Hepatocyte (in vitro differentiated cells): ENCODE results near the gene NCAM1. TPM values are rescaled to one million over a fixed set of nuclear protein-coding genes. Genes with fewer than 3 reads are reported as not detected.

ENCODE experiments used
- DNase-seq: peaks from one replicate; pipeline ENCODE4 v3.0.0-alpha.2; 2016; ENCODE audit warnings: low spot score
- H2AFZ ChIP-seq: fragments of 200-600 bp; sonication (generic); 2 replicates; pipeline ENCODE4 v1.6.0; 2016; ENCODE audit warnings: antibody characterized with exemption, mild to moderate bottlenecking
- H3K27ac ChIP-seq: fragments of 200-600 bp; sonication (generic); 2 replicates; pipeline ENCODE4 v1.5.1; 2016; ENCODE audit warnings: mild to moderate bottlenecking
- H3K27me3 ChIP-seq: fragments of 200-600 bp; sonication (generic); 2 replicates; pipeline ENCODE4 v1.6.1; 2016
- H3K36me3 ChIP-seq: fragments of 200-600 bp; sonication (generic); replicated peaks from 2 replicates; pipeline ENCODE4 v1.5.1; 2016; ENCODE audit warnings: low read depth; ENCODE audit not compliant: insufficient read depth
- H3K4me1 ChIP-seq: fragments of 200-600 bp; sonication (generic); 2 replicates; pipeline ENCODE4 v1.5.1; 2016; ENCODE audit warnings: mild to moderate bottlenecking, moderate library complexity; ENCODE audit not compliant: insufficient read depth
- H3K4me2 ChIP-seq: fragments of 200-600 bp; sonication (generic); 2 replicates; pipeline ENCODE4 v1.6.0; 2016
- H3K4me3 ChIP-seq: fragments of 200-600 bp; sonication (generic); 2 replicates; pipeline ENCODE4 v1.5.1; 2016; ENCODE audit warnings: mild to moderate bottlenecking
- H3K79me2 ChIP-seq: fragments of 200-600 bp; sonication (generic); 2 replicates; pipeline ENCODE4 v1.6.0; 2017; ENCODE audit warnings: mild to moderate bottlenecking
- H3K9me2 ChIP-seq: fragments of 200-600 bp; sonication (generic); replicated peaks from 2 replicates; pipeline ENCODE4 v1.6.0; 2017; ENCODE audit warnings: mild to moderate bottlenecking; ENCODE audit not compliant: insufficient read depth
- H3K9me3 ChIP-seq: fragments of 200-600 bp; sonication (generic); 2 replicates; pipeline ENCODE4 v1.5.1; 2016; ENCODE audit warnings: low read depth, mild to moderate bottlenecking
- H4K20me1 ChIP-seq: fragments of 200-600 bp; sonication (generic); 2 replicates; pipeline ENCODE4 v1.6.0; 2016; ENCODE audit warnings: mild to moderate bottlenecking; ENCODE audit not compliant: insufficient read depth, poor library complexity, severe bottlenecking
- CTCF ChIP-seq: fragments of 200-600 bp; sonication (generic); IDR thresholded peaks from 2 replicates; pipeline ENCODE4 v1.5.1; 2016; ENCODE audit warnings: antibody characterized with exemption, mild to moderate bottlenecking; ENCODE audit not compliant: poor library complexity
- EZH2 ChIP-seq: fragments of 200-600 bp; sonication (generic); IDR thresholded peaks from 2 replicates; pipeline ENCODE4 v1.6.1; 2016; ENCODE audit warnings: antibody characterized with exemption, mild to moderate bottlenecking, borderline replicate concordance
- EZH2phosphoT487 ChIP-seq: fragments of 200-600 bp; sonication (generic); IDR thresholded peaks from one replicate; pipeline ENCODE4 v1.6.1; 2018; ENCODE audit warnings: antibody characterized with exemption, mild to moderate bottlenecking, low read depth, moderate library complexity; ENCODE audit not compliant: unreplicated experiment, severe bottlenecking
- WGBS: methylation state at CpG from one replicate; pipeline ENCODE4 v1.1.6; 2016; ENCODE audit warnings: low lambda C conversion rate; ENCODE audit errors: missing lambda C conversion rate; 5-methylcytosine and 5-hydroxymethylcytosine counted together
- polyA plus RNA-seq: library from polyadenylated mRNA; unstranded; fragments of >200 nt; fragmentation: Nextera tagmentation; extraction: Ambion mirVana; gene quantifications from 2 replicates; pipeline ENCODE4 v1.2.1, GENCODE V29; 2016
- total RNA-seq: library from RNA; depleted of rRNA; stranded (reverse); fragments of >200 nt; gene quantifications from 2 replicates; pipeline ENCODE4 v1.2.3, GENCODE V29; 2014

Gene NCAM1
- total and polyA plus RNA-seq, 2 experiments from 2014 or later = 12.4 to 27.2 TPM

GRCh38 chr11:113006896-113007445 is 45.8 kb downstream of the NCAM1 start:
- H3K27me3 ChIP-seq = no peaks in the 10 kb centered on the region
- no peak for TF ChIP-seq CTCF
- TF ChIP-seq EZH2phosphoT487 = no peak
- no peak for TF ChIP-seq EZH2
- no peak overlapping the region for H2AFZ ChIP-seq
- H4K20me1 ChIP-seq = no peaks in the 10 kb centered on the region
- no peaks in the 10 kb centered on the region for H3K79me2 ChIP-seq
- H3K9me3 ChIP-seq = no peaks in the 10 kb centered on the region
- no peak overlapping the region for H3K4me3 ChIP-seq
- 69% methylated on average over 2 of the region's 2 CpGs for WGBS
- no peak for DNase-seq
- H3K9me2 ChIP-seq = no peaks in the 10 kb centered on the region
- H3K27ac ChIP-seq = no peak overlapping the region
- H3K4me1 ChIP-seq = no peaks in the 10 kb centered on the region
- H3K4me2 ChIP-seq = no peak overlapping the region
- no peaks in the 10 kb centered on the region for H3K36me3 ChIP-seq

GRCh38 chr11:113014262-113015097 is 53.3 kb downstream of the NCAM1 start:
- no peaks in the 10 kb centered on the region for H3K27me3 ChIP-seq
- peak overlapping the region; percentile 53 for H3K4me2 ChIP-seq
- H3K4me3 ChIP-seq = no peak overlapping the region
- TF ChIP-seq CTCF (peak; percentile 5), EZH2phosphoT487 (no peak), EZH2 (no peak)
- no peaks in the 10 kb centered on the region for H4K20me1 ChIP-seq
- H3K9me2 ChIP-seq = no peaks in the 10 kb centered on the region
- no peaks in the 10 kb centered on the region for H3K79me2 ChIP-seq
- peak overlapping the region; percentile 56 for H3K27ac ChIP-seq
- peaks cover 17% of the 10 kb centered on the region for H3K4me1 ChIP-seq
- WGBS = 42% methylated on average over 11 of the region's 11 CpGs
- H2AFZ ChIP-seq = no peak overlapping the region
- H3K36me3 ChIP-seq = no peaks in the 10 kb centered on the region
- DNase-seq = peak; percentile 64
- H3K9me3 ChIP-seq = no peaks in the 10 kb centered on the region

GRCh38 chr11:113015098-113015455 is 53.9 kb downstream of the NCAM1 start:
- H3K79me2 ChIP-seq = no peaks in the 10 kb centered on the region
- peaks cover 17% of the 10 kb centered on the region for H3K4me1 ChIP-seq
- H3K9me2 ChIP-seq = no peaks in the 10 kb centered on the region
- no peaks in the 10 kb centered on the region for H3K36me3 ChIP-seq
- H2AFZ ChIP-seq = no peak overlapping the region
- H3K27ac ChIP-seq = peak overlapping the region; percentile 56
- no peak overlapping the region for H3K4me3 ChIP-seq
- no peaks in the 10 kb centered on the region for H3K27me3 ChIP-seq
- no peak overlapping the region for H3K4me2 ChIP-seq
- H3K9me3 ChIP-seq = no peaks in the 10 kb centered on the region
- TF ChIP-seq EZH2 = no peak
- TF ChIP-seq CTCF = no peak
- no peak for TF ChIP-seq EZH2phosphoT487
- H4K20me1 ChIP-seq = no peaks in the 10 kb centered on the region
- DNase-seq = no peak
